Tibial nerve (tissue), 4 donors: ENCODE data around the gene AFM. TPM values are rescaled to one million over a fixed set of nuclear protein-coding genes. Genes with fewer than 3 reads are reported as not detected.

ENCODE experiments used
- DNase-seq, 2 donors: peaks; one replicate each; pipeline ENCODE4 v3.0.0-alpha.2; 2019; ENCODE audit warnings: low spot score in 2 of 2
- H3K27ac ChIP-seq, 4 donors: fragments of 200-600 bp; sonication (generic) in 3 of 4; one replicate each; pipeline ENCODE4 v1.5.1; 2017 to 2019; ENCODE audit warnings: mild to moderate bottlenecking in 1 of 4
- H3K27me3 ChIP-seq, 2 donors: fragments of 200-600 bp; sonication (generic) in 1 of 2; one replicate each; pipeline versions ENCODE4 v1.5.1 to v1.6.0; 2017 to 2019
- H3K36me3 ChIP-seq, 3 donors: fragments of 200-600 bp; sonication (generic); one replicate each; pipeline ENCODE4 v1.5.1; 2018 to 2019
- H3K4me1 ChIP-seq, 4 donors: fragments of 200-600 bp; sonication (generic) in 3 of 4; one replicate each; pipeline ENCODE4 v1.5.1; 2017 to 2019
- H3K4me3 ChIP-seq, 4 donors: fragments of 200-600 bp; sonication (generic) in 3 of 4; one replicate each; pipeline ENCODE4 v1.5.1; 2017 to 2019; ENCODE audit warnings: mild to moderate bottlenecking in 1 of 4, moderate library complexity in 1 of 4
- H3K9me3 ChIP-seq, 4 donors: fragments of 200-600 bp; sonication (generic) in 3 of 4; one replicate each; pipeline ENCODE4 v1.5.1; 2017 to 2019
- EP300 ChIP-seq, 2 donors: sonication (generic); formaldehyde crosslinking; IDR thresholded peaks; one replicate each; pipeline ENCODE4 v1.6.1; 2017; ENCODE audit warnings: antibody characterized with exemption in 2 of 2, mild to moderate bottlenecking in 1 of 2
- POLR2A ChIP-seq, 2 donors: fragments of 450-650 bp; IDR thresholded peaks; one replicate each; pipeline ENCODE4 v1.6.1; 2017; ENCODE audit warnings: antibody characterized with exemption in 2 of 2, mild to moderate bottlenecking in 2 of 2, moderate library complexity in 2 of 2
- WGBS, 2 donors: methylation state at CpG; one replicate each; pipeline ENCODE4 v1.1.5; 2018; 5-methylcytosine and 5-hydroxymethylcytosine counted together
- total RNA-seq, 4 donors: library from RNA; depleted of rRNA; stranded (reverse); fragments of >200 nt; gene quantifications; one replicate each; pipeline ENCODE4 v1.1.0, GENCODE V29; 2016
- TF ChIP-seq, protein P1 (sequence below), 5 experiments: fragments of 200-600 bp in 3 of 5; fragments of 450-650 bp in 2 of 5; sonication (generic) in 3 of 5; IDR thresholded peaks; one replicate each; pipeline ENCODE4 v1.5.1; 2016 to 2019; ENCODE audit warnings: antibody characterized with exemption in 5 of 5, mild to moderate bottlenecking in 3 of 5, moderate library complexity in 2 of 5

The AFM gene
- total RNA-seq, 4 donors from 2014 or later: not detected

DNA sequence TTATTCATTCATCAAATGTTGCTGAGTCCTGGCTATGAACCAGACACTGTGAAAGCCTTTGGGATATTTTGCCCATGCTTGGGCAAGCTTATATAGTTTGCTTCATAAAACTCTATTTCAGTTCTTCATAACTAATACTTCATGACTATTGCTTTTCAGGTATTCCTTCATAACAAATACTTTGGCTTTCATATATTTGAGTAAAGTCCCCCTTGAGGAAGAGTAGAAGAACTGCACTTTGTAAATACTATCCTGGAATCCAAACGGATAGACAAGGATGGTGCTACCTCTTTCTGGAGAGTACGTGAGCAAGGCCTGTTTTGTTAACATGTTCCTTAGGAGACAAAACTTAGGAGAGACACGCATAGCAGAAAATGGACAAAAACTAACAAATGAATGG is 47.2 kb upstream of the AFM start:
- Histone ChIP-seq H3K9me3 (no peaks in the 10 kb centered on the region), H3K27me3 (no peaks in the 10 kb centered on the region), H3K4me3 (no peak overlapping the region), H3K4me1 (no peaks in the 10 kb centered on the region), H3K27ac (no peak overlapping the region), H3K36me3 (no peaks in the 10 kb centered on the region)
- no peak for DNase-seq
- TF ChIP-seq POLR2A (IDR thresholded peaks at IDR 0.05) (no peak), EP300 (IDR thresholded peaks at IDR 0.05) (no peak)
- TF ChIP-seq, protein P1, sequence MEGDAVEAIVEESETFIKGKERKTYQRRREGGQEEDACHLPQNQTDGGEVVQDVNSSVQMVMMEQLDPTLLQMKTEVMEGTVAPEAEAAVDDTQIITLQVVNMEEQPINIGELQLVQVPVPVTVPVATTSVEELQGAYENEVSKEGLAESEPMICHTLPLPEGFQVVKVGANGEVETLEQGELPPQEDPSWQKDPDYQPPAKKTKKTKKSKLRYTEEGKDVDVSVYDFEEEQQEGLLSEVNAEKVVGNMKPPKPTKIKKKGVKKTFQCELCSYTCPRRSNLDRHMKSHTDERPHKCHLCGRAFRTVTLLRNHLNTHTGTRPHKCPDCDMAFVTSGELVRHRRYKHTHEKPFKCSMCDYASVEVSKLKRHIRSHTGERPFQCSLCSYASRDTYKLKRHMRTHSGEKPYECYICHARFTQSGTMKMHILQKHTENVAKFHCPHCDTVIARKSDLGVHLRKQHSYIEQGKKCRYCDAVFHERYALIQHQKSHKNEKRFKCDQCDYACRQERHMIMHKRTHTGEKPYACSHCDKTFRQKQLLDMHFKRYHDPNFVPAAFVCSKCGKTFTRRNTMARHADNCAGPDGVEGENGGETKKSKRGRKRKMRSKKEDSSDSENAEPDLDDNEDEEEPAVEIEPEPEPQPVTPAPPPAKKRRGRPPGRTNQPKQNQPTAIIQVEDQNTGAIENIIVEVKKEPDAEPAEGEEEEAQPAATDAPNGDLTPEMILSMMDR (IDR thresholded peaks at IDR 0.05): peak in 3 of 5 experiments; percentile 9 to 35 (median 22)
- 49 to 54% methylated on average over 3 of the region's 3 CpGs for WGBS, 2 donors

DNA sequence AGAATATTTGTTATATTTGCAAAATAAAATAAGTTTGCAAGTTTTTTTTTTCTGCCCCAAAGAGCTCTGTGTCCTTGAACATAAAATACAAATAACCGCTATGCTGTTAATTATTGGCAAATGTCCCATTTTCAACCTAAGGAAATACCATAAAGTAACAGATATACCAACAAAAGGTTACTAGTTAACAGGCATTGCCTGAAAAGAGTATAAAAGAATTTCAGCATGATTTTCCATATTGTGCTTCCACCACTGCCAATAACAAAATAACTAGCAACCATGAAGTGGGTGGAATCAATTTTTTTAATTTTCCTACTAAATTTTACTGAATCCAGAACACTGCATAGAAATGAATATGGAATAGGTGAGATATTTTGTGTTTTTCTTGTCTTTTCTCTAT is 45.6 kb upstream of the AFM start, which contains the start of gene AFP:
Gene AFP (plus strand): TSS at position 238 of the 400 bp plus-strand sequence. CDS start 42 bp downstream, at position 280.
- TF ChIP-seq, protein P1 (IDR thresholded peaks at IDR 0.05): no peak
- no peak for TF ChIP-seq POLR2A (IDR thresholded peaks at IDR 0.05)

DNA sequence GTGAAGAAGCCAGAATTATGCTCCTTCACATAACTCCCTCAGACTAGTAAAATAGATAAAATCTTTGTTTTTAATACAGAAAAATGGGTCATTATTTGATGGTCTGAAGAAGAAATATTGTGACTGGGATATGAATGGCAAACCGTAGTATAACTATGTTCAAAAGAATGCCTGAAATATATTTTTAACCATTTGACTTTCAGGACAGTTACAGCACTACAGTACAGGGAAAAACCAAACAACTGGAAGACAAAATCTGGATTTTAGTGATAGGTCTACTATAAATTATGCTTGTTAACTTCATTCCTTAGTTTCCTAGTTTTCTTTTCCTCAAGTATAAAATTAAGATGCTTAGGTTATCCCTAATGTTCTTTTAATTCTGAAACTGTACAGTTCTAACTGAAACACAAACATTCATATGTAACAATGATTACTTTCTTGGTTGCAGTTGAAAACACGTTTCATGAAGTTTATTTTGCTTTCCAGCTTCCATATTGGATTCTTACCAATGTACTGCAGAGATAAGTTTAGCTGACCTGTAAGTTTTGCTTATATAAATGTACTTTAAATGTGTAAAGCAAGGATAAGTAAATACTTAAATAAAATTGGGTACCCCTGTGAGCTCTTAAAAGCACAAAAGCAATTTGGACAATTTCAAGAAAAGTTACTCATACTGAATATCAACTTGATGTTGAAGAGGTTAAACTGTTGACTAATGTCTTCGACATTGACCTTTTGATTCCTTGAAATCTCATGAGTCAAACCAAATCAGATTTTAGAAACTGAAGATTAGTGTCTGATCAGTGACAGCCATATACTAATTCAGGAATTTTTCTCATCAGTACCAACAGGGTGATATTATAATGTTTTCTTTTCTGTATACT is 44.6 kb upstream of the AFM start:
- no peak overlapping the region for H3K4me3 ChIP-seq
- H3K27me3 ChIP-seq: no peaks in the 10 kb centered on the region
- no peaks in the 10 kb centered on the region for H3K4me1 ChIP-seq
- H3K27ac ChIP-seq: no peak overlapping the region
- no peak for DNase-seq
- no peaks in the 10 kb centered on the region for H3K36me3 ChIP-seq
- no peaks in the 10 kb centered on the region for H3K9me3 ChIP-seq
- TF ChIP-seq POLR2A (IDR thresholded peaks at IDR 0.05) (no peak), EP300 (IDR thresholded peaks at IDR 0.05) (no peak)
- TF ChIP-seq, protein P1 (IDR thresholded peaks at IDR 0.05): no peak
- 55 to 57% methylated on average over 3 of the region's 3 CpGs for WGBS, 2 donors

More for the DNA sequence above, 45.6 kb upstream of the AFM start, which contains the start of gene AFP:
- Histone ChIP-seq H3K27ac (no peak within 1 kb of the TSS), H3K4me1 (no peaks in the 10 kb centered on the region), H3K4me3 (no peak within 1 kb of the TSS), H3K36me3 (no peaks in the 10 kb centered on the region), H3K27me3 (no peaks in the 10 kb centered on the region), H3K9me3 (no peaks in the 10 kb centered on the region)
- 79 to 81% methylated on average over 1 of the region's 1 CpG for WGBS, 2 donors
- DNase-seq: no peak

DNA sequence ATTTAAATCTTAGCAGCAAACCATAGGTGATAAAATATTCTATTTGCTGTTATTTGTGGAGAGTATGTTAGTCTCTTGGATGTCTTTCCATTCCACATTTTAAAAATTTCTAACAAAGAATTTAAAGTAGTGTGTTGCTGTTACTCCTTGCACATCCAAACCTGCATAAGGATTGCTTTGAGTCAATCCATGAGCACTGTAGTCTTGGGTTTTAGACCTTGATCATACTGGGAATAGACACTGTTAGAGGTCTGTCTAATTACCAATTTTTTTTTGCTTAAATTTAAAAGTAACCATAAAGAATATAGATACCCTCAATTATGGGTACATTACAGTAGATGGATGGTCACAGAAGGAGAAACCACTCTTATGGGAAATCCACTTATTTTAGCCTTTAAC is 44.0 kb upstream of the AFM start:
- no peak overlapping the region for H3K27ac ChIP-seq
- no peak for TF ChIP-seq POLR2A (IDR thresholded peaks at IDR 0.05)
- TF ChIP-seq, protein P1 (IDR thresholded peaks at IDR 0.05): no peak
- no peak for TF ChIP-seq EP300 (IDR thresholded peaks at IDR 0.05)
- no peaks in the 10 kb centered on the region for H3K4me1 ChIP-seq
- no peak for DNase-seq
- H3K4me3 ChIP-seq: no peak overlapping the region
- H3K36me3 ChIP-seq: no peaks in the 10 kb centered on the region
- no peaks in the 10 kb centered on the region for H3K9me3 ChIP-seq
- H3K27me3 ChIP-seq: no peaks in the 10 kb centered on the region

DNA sequence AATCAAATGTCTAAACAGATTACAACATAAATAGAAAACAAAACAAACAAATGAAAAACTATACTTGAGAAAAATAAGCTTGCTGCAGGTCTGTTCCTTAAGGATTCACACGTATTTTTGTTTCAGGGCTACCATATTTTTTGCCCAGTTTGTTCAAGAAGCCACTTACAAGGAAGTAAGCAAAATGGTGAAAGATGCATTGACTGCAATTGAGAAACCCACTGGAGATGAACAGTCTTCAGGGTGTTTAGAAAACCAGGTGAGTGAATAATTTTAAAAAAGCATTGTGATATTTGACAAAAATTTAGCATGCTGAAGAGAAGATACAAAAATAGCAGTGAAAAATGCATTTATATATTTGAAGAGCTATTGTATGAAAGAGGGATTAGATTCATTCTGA is 43.5 kb upstream of the AFM start:
- 83 to 86% methylated on average over 1 of the region's 1 CpG for WGBS, 2 donors
- no peak overlapping the region for H3K27ac ChIP-seq
- H3K4me3 ChIP-seq: no peak overlapping the region
- TF ChIP-seq EP300 (IDR thresholded peaks at IDR 0.05) (no peak), POLR2A (IDR thresholded peaks at IDR 0.05) (no peak)
- TF ChIP-seq, protein P1 (IDR thresholded peaks at IDR 0.05): no peak
- H3K27me3 ChIP-seq: no peaks in the 10 kb centered on the region
- no peak for DNase-seq
- H3K36me3 ChIP-seq: no peaks in the 10 kb centered on the region
- H3K9me3 ChIP-seq: no peaks in the 10 kb centered on the region
- H3K4me1 ChIP-seq: no peaks in the 10 kb centered on the region
